Aorta (tissue), 5 donors: Measurements from ENCODE around the gene CCNYL1. TPM values are rescaled to one million over a fixed set of nuclear protein-coding genes. Genes with fewer than 3 reads are reported as not detected.
"Not testable (repeated sequence)": the region's sequence is repeated elsewhere in the genome, so short reads cannot be mapped to it uniquely, and the experiment has no call there.

Experiments used
- ATAC-seq: fragments of 200-7000 bp; cut with Tn5 transposase; one replicate; pipeline ENCODE4 v1.9.1; 2022; ENCODE audit warnings: moderate library complexity; ENCODE audit not compliant: low FRiP score
- DNase-seq, 2 donors: peaks; one replicate each; pipeline ENCODE4 v3.0.0-alpha.2; 2020
- H3K27ac ChIP-seq, 2 donors: one replicate each; pipeline ENCODE4 v1.5.1; 2013; ENCODE audit warnings: low read length in 2 of 2, mild to moderate bottlenecking in 2 of 2, moderate library complexity in 2 of 2, control low read depth in 1 of 2, inconsistent platforms in 1 of 2, low read depth in 1 of 2
- H3K27me3 ChIP-seq, 2 donors: one replicate each; pipeline ENCODE4 v1.6.1; 2013; ENCODE audit warnings: control low read depth in 1 of 2, low read length in 1 of 2, mild to moderate bottlenecking in 1 of 2, moderate library complexity in 1 of 2; ENCODE audit not compliant: insufficient read depth in 2 of 2, control insufficient read depth in 1 of 2
- H3K36me3 ChIP-seq, 2 donors: one replicate each; pipeline ENCODE4 v1.6.1; 2013; ENCODE audit warnings: control low read depth in 1 of 2, low read length in 1 of 2, mild to moderate bottlenecking in 1 of 2; ENCODE audit not compliant: insufficient read depth in 2 of 2, control insufficient read depth in 1 of 2
- H3K4me1 ChIP-seq, 2 donors: one replicate each; pipeline ENCODE4 v1.6.1; 2013; ENCODE audit warnings: low read length in 2 of 2, control low read depth in 1 of 2, mild to moderate bottlenecking in 1 of 2, moderate library complexity in 1 of 2; ENCODE audit not compliant: insufficient read depth in 2 of 2, control insufficient read depth in 1 of 2
- H3K4me3 ChIP-seq, 2 donors: one replicate each; pipeline ENCODE4 v1.5.1; 2013; ENCODE audit warnings: low read length in 2 of 2, control low read depth in 1 of 2, mild to moderate bottlenecking in 1 of 2
- H3K9me3 ChIP-seq: one replicate; pipeline ENCODE4 v1.6.1; 2013; ENCODE audit warnings: mild to moderate bottlenecking, low read length; ENCODE audit not compliant: control insufficient read depth
- WGBS, 2 donors: extraction: QIAGEN DNeasy Blood & Tissue Kit; methylation state at CpG; one replicate each; pipeline ENCODE4 v1.1.7; 2013; 5-methylcytosine and 5-hydroxymethylcytosine counted together
- intact Hi-C, 2 donors: fragments of 100-400 bp; cut with DNase I; formaldehyde crosslinking; loops; one replicate each; pipeline versions ENCODE4 v1.14.2 to v1.15.0; 2022
- polyA plus RNA-seq, 2 donors: library from polyadenylated mRNA; stranded (reverse); fragments of 200-250 nt; gene quantifications; one replicate each; pipeline ENCODE4 v1.2.3, GENCODE V29; 2013
- total RNA-seq, 2 donors: library from RNA; stranded (reverse); fragmentation: NEBNext Ultra II Directional; extraction: Animal tissue kit (Norgen Biotek cat#: 25700); gene quantifications; one replicate each; pipeline ENCODE4 v1.2.1, GENCODE V29; 2021
- donor health status: healthy with polysubstance abuse.
- donor health status: Bipolar disorder and iron deficiency.
- donor health status: DM: no; HTN: no; CAD: no.
- donor health status: DM: no; HTN: no; CAD: no.
- donor health status: DM: yes; HTN: yes; CAD: no.

The CCNYL1 gene
- total and polyA plus RNA-seq, 4 donors, result 10.0 to 37.1 (median 20.9) TPM

- WGBS, 2 donors, result 91 to 93% methylated on average over 2 of the region's 2 CpGs
- no peaks in the 10 kb centered on the region for H3K27me3 ChIP-seq
- DNase-seq, result no peak
- H3K27ac ChIP-seq, result no peak overlapping the region
- no peak for ATAC-seq
- H3K36me3 ChIP-seq, result peaks cover 3 to 8% of the 10 kb centered on the region in 2 donors
- no peak overlapping the region for H3K4me3 ChIP-seq
- H3K4me1 ChIP-seq, result no peaks in the 10 kb centered on the region
- intact Hi-C loops, result no loop called here
- no peaks in the 10 kb centered on the region for H3K9me3 ChIP-seq
Measured at GRCh38 chr2:207750876-207751275, 39.4 kb downstream of the CCNYL1 start.

GRCh38 chr2:207753688-207754087 is 42.2 kb downstream of the CCNYL1 start:
- H3K27me3 ChIP-seq, H3K36me3 ChIP-seq, H3K9me3 ChIP-seq, ATAC-seq, H3K4me1 ChIP-seq, H3K4me3 ChIP-seq, DNase-seq, H3K27ac ChIP-seq, intact Hi-C loops: not testable (repeated sequence)
- 86 to 93% methylated on average over 2 of the region's 2 CpGs for WGBS, 2 donors

GRCh38 chr2:207754498-207755383 is 43.3 kb downstream of the CCNYL1 start:
- H3K4me1 ChIP-seq, result no peaks in the 10 kb centered on the region
- DNase-seq (no peak), ATAC-seq (no peak)
- H3K27me3 ChIP-seq, result no peaks in the 10 kb centered on the region
- H3K36me3 ChIP-seq, result peaks cover 3% of the 10 kb centered on the region in 2 donors
- intact Hi-C loops, result no loop called here
- WGBS, 2 donors, result 96 to 98% methylated on average over 6 of the region's 6 CpGs
- no peak overlapping the region for H3K27ac ChIP-seq
- H3K4me3 ChIP-seq, result no peak overlapping the region
- no peaks in the 10 kb centered on the region for H3K9me3 ChIP-seq

GRCh38 chr2:207758025-207758424 is 46.6 kb downstream of the CCNYL1 start:
- Histone ChIP-seq H3K4me3 (no peak overlapping the region), H3K36me3 (peaks cover 3 to 4% of the 10 kb centered on the region in 2 donors), H3K27ac (no peak overlapping the region), H3K9me3 (no peaks in the 10 kb centered on the region), H3K27me3 (no peaks in the 10 kb centered on the region), H3K4me1 (no peaks in the 10 kb centered on the region)
- no peak for ATAC-seq
- no peak for DNase-seq
- intact Hi-C loops, result no loop called here

- 90 to 97% methylated on average over 2 of the region's 2 CpGs for WGBS, 2 donors
- intact Hi-C loops, result no loop called here
- Histone ChIP-seq H3K4me1 (no peaks in the 10 kb centered on the region), H3K4me3 (no peak overlapping the region), H3K27me3 (no peaks in the 10 kb centered on the region), H3K27ac (no peak overlapping the region), H3K9me3 (no peaks in the 10 kb centered on the region), H3K36me3 (peaks cover 0 to 3% of the 10 kb centered on the region in 2 donors)
- no peak for DNase-seq
- ATAC-seq, result no peak
Measured at GRCh38 chr2:207759890-207760289, 48.5 kb downstream of the CCNYL1 start.

- ATAC-seq, result no peak
- Histone ChIP-seq H3K27me3 (no peaks in the 10 kb centered on the region), H3K27ac (no peak overlapping the region), H3K36me3 (peaks cover 0 to 3% of the 10 kb centered on the region in 2 donors), H3K4me1 (no peaks in the 10 kb centered on the region), H3K9me3 (no peaks in the 10 kb centered on the region), H3K4me3 (no peak overlapping the region)
- intact Hi-C loops, result no loop called here
- WGBS, 2 donors, result 80 to 82% methylated on average over 2 of the region's 2 CpGs
- DNase-seq, result no peak
Measured at GRCh38 chr2:207760453-207760852, 49.0 kb downstream of the CCNYL1 start.

GRCh38 chr2:207761426-207761825 is 50.0 kb downstream of the CCNYL1 start:
- H3K4me3 ChIP-seq, H3K9me3 ChIP-seq, H3K27ac ChIP-seq, intact Hi-C loops, H3K27me3 ChIP-seq, ATAC-seq, DNase-seq, H3K36me3 ChIP-seq, H3K4me1 ChIP-seq: not testable (repeated sequence)
- WGBS, 2 donors, result 95 to 96% methylated on average over 3 of the region's 3 CpGs

- H3K36me3 ChIP-seq, result peaks cover 0 to 3% of the 10 kb centered on the region in 2 donors
- 95 to 96% methylated on average over 8 of the region's 8 CpGs for WGBS, 2 donors
- DNase-seq, result no peak
- intact Hi-C loops, result no loop called here
- no peak overlapping the region for H3K27ac ChIP-seq
- no peaks in the 10 kb centered on the region for H3K9me3 ChIP-seq
- ATAC-seq, result no peak
- H3K4me3 ChIP-seq, result no peak overlapping the region
- no peaks in the 10 kb centered on the region for H3K4me1 ChIP-seq
- no peaks in the 10 kb centered on the region for H3K27me3 ChIP-seq
Measured at GRCh38 chr2:207762146-207762545, 50.7 kb downstream of the CCNYL1 start.

GRCh38 chr2:207763303-207763917 is 52.0 kb downstream of the CCNYL1 start:
- Histone ChIP-seq H3K36me3 (peaks cover 0 to 3% of the 10 kb centered on the region in 2 donors), H3K4me3 (no peak overlapping the region), H3K27ac (no peak overlapping the region), H3K27me3 (no peaks in the 10 kb centered on the region), H3K9me3 (no peaks in the 10 kb centered on the region), H3K4me1 (no peaks in the 10 kb centered on the region)
- intact Hi-C loops, result no loop called here
- no peak for DNase-seq
- no peak for ATAC-seq
- WGBS, 2 donors, result 93 to 94% methylated on average over 8 of the region's 8 CpGs
